ENCODE results near the gene MOB1A.
"Not testable (repeated sequence)": the region's sequence is repeated elsewhere in the genome, so short reads cannot be mapped to it uniquely, and the experiment has no call there.

MOB1A gene

DNA sequence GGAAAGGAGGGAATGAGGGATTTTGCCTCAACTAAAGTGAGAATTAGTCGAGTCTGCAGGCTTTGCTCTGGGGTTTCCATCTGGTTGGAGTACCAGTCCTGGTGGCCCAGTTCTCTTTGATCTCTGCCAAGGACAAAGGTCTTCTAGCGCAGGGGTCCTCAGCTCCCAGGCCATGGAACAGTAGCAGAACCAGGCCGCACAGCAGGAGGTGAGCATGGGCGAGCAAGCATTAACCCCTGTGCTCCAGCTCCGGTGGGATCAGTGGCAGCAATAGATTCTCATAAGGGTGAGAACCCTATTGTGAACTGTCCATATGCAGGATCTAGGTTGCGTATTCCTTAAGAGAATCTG is 43.6 kb upstream of the MOB1A start:
- no peak overlapping the region for H3K4me3 ChIP-seq (ENCODE audit: low read depth in 1 of 2, low read length in 1 of 2)
- H3K9me3 ChIP-seq: no peaks in the 10 kb centered on the region
- peaks cover 4 to 5% of the 10 kb centered on the region in 2 experiments for H3K4me1 ChIP-seq (ENCODE audit: control insufficient read depth in 1 of 2, insufficient read depth in 1 of 2, low read depth in 1 of 2, low read length in 1 of 2)
- no peaks in the 10 kb centered on the region for H3K27me3 ChIP-seq
- TF ChIP-seq, protein P1, sequence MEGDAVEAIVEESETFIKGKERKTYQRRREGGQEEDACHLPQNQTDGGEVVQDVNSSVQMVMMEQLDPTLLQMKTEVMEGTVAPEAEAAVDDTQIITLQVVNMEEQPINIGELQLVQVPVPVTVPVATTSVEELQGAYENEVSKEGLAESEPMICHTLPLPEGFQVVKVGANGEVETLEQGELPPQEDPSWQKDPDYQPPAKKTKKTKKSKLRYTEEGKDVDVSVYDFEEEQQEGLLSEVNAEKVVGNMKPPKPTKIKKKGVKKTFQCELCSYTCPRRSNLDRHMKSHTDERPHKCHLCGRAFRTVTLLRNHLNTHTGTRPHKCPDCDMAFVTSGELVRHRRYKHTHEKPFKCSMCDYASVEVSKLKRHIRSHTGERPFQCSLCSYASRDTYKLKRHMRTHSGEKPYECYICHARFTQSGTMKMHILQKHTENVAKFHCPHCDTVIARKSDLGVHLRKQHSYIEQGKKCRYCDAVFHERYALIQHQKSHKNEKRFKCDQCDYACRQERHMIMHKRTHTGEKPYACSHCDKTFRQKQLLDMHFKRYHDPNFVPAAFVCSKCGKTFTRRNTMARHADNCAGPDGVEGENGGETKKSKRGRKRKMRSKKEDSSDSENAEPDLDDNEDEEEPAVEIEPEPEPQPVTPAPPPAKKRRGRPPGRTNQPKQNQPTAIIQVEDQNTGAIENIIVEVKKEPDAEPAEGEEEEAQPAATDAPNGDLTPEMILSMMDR (IDR thresholded peaks at IDR 0.05): no peak
- no peak overlapping the region for H3K27ac ChIP-seq
- peaks cover 4% of the 10 kb centered on the region for H3K36me3 ChIP-seq

- H3K27ac ChIP-seq: no peak overlapping the region
- H3K36me3 ChIP-seq: peaks cover 4% of the 10 kb centered on the region
- H3K4me1 ChIP-seq (ENCODE audit: control insufficient read depth in 1 of 2, insufficient read depth in 1 of 2, low read depth in 1 of 2, low read length in 1 of 2): peaks cover 4 to 5% of the 10 kb centered on the region in 2 experiments
- no peak overlapping the region for H3K4me3 ChIP-seq (ENCODE audit: low read depth in 1 of 2, low read length in 1 of 2)
- TF ChIP-seq, protein P1 (IDR thresholded peaks at IDR 0.05): no peak
- no peaks in the 10 kb centered on the region for H3K27me3 ChIP-seq
- H3K9me3 ChIP-seq: no peaks in the 10 kb centered on the region
These were observed 43.1 kb upstream of the MOB1A start for GRCh38 chr2:74221604-74222299.

DNA sequence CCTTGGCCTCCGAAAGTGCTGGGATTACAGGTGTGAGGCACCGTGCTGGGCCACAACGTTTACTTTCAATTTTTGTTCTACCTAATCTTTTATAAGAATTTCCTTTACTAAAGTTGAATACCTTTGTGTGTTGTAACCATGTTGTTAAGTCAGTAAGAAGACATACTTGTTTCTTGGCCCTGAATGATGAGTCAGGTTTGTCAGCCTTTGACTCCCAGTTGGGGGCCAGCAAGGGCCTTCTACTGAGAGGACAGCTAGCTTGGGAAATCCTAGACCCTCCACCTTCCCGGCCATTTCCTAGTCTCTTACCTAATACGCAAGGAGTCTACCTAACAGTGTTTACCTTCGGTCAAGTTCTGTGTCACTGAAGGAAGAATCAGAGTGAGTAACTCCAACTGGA is 42.4 kb upstream of the MOB1A start:
- H3K27me3 ChIP-seq: no peaks in the 10 kb centered on the region
- H3K9me3 ChIP-seq: no peaks in the 10 kb centered on the region

DNA sequence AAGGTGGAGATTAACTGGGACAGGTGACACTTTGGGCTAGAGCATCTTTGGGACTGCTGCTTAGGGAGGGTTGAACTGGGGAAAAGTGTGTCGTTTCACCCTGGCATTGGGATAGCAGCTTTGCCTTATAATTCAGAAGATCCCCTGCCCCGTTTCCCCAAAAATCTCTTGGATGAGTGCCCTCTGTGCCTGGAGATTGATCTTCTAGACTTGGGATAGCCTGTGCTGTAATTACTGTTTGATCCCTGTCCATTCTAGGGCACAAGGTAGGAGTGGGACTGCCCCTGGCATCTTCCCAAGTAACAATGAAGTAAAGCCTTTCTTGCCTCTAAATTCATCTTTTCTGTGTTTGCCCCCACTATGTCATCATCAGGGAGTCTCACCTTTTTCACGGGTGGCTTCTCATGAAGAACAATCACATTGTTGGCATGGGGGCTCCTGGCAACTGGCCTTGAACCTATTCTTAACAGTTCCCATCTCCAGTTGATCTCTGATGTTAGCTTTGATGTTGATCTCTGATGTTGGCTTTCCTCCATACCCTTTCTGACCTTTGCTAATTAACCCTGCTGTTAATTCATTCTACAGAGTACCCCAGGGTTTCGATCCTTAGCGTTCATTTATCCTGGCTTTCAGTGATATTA is 41.3 kb upstream of the MOB1A start:
- TF ChIP-seq, protein P1 (IDR thresholded peaks at IDR 0.05): no peak
- Histone ChIP-seq H3K36me3 (peaks cover 9% of the 10 kb centered on the region), H3K4me1 (ENCODE audit: control insufficient read depth in 1 of 2, insufficient read depth in 1 of 2, low read depth in 1 of 2, low read length in 1 of 2) (peaks cover 4 to 5% of the 10 kb centered on the region in 2 experiments), H3K9me3 (no peaks in the 10 kb centered on the region), H3K27me3 (no peaks in the 10 kb centered on the region), H3K4me3 (ENCODE audit: low read depth in 1 of 2, low read length in 1 of 2) (no peak overlapping the region), H3K27ac (no peak overlapping the region)

More for the DNA sequence above, 42.4 kb upstream of the MOB1A start:
- TF ChIP-seq, protein P1 (IDR thresholded peaks at IDR 0.05): no peak
- no peak overlapping the region for H3K27ac ChIP-seq
- peaks cover 4 to 5% of the 10 kb centered on the region in 2 experiments for H3K4me1 ChIP-seq (ENCODE audit: control insufficient read depth in 1 of 2, insufficient read depth in 1 of 2, low read depth in 1 of 2, low read length in 1 of 2)
- H3K4me3 ChIP-seq (ENCODE audit: low read depth in 1 of 2, low read length in 1 of 2): no peak overlapping the region
- H3K36me3 ChIP-seq: peaks cover 4% of the 10 kb centered on the region

DNA sequence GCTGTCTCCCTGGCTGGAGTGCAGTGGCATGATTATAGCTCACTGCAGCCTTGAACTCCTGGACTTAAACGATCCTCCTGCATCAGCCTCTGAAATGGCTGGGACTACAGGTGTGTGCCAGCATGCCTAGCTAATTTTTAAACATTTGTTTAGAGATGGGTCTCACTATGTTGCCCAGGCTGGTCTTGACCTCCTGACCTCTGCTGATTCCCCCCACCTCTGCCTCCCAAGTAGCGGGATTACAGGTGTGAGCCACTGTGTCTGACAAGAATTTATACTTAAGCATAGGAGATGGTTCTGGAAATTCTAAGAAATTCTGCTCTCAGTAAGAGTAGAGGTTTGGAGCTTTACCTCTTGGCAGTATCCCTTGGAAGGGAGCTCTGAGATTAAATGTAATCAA is 38.0 kb upstream of the MOB1A start:
- no peaks in the 10 kb centered on the region for H3K27me3 ChIP-seq
- no peaks in the 10 kb centered on the region for H3K4me1 ChIP-seq (ENCODE audit: control insufficient read depth in 1 of 2, insufficient read depth in 1 of 2, low read depth in 1 of 2, low read length in 1 of 2)
- H3K36me3 ChIP-seq: peaks cover 16% of the 10 kb centered on the region
- TF ChIP-seq, protein P1 (IDR thresholded peaks at IDR 0.05): no peak
- H3K4me3 ChIP-seq (ENCODE audit: low read depth in 1 of 2, low read length in 1 of 2): no peak overlapping the region
- no peak overlapping the region for H3K27ac ChIP-seq
- no peaks in the 10 kb centered on the region for H3K9me3 ChIP-seq

DNA sequence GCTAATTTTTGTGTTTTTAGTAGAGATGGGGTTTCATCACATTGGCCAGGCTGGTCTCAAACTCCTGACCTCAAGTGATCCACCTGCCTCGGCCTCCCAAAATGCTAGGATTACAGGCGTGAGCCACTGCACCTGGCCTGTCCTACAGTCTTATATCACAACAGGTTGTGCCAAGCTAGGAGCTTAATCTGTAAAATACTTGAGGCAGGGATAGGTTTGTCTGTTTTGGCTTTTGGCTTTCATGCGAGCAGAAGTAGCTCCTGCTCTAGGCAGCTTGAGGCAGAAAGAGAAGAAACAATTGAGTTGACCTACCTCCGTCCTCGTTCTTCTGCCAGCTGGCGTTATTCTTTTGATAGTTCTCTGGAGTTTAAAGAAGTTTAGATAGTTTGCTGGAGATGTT is 37.1 kb upstream of the MOB1A start:
- H3K27me3 ChIP-seq; H3K27ac ChIP-seq; H3K4me3 ChIP-seq (ENCODE audit: low read depth in 1 of 2, low read length in 1 of 2); H3K4me1 ChIP-seq (ENCODE audit: control insufficient read depth in 1 of 2, insufficient read depth in 1 of 2, low read depth in 1 of 2, low read length in 1 of 2); H3K9me3 ChIP-seq: not testable (repeated sequence)
- peaks cover 21% of the 10 kb centered on the region for H3K36me3 ChIP-seq

Measured in neutrophil (primary cell).